GM18498 (cell line): ENCODE measurements around the gene EPS15.
"Not testable (repeated sequence)": the region's sequence is repeated elsewhere in the genome, so short reads cannot be mapped to it uniquely, and the experiment has no call there.

Experiments used
- ATAC-seq: cut with Tn5 transposase; IDR thresholded peaks from one replicate; pipeline ENCODE4 v1.9.1; 2021; ENCODE audit warnings: mild to moderate bottlenecking, moderate library complexity; ENCODE audit not compliant: unreplicated experiment

The EPS15 gene

DNA sequence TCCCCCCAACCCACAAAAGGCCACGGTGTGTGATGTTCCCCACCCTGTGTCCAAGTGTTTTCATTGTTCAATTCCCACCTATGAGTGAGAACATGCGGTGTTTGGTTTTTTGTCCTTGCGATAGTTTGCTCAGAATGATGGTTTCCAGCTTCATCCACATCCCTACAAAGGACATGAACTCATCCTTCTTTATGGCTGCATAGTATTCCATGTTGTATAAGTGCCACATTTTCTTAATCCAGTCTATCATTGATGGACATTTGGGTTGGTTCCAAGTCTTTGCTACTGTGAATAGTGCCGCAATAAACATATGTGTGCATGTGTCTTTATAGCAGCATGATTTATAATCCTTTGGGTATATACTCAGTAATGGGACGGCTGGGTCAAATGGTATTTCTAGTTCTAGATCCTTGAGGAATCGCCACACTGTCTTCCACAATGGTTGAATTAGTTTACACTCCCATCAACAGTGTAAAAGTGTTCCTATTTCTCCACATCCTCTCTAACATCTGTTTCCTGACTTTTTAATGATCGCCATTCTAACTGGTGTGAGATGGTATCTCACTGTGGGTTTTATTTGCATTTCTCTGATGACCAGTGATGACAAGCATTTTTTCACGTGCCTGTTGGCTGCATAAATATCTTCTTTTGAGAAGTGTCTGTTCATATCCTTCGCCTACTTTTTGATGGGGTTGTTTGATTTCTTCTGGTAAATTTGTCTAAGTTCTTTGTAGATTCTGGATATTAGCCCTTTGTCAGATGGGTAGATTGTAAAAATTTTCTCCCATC lies 44.0 kb downstream of the EPS15 start:
- not testable (repeated sequence) for ATAC-seq

DNA sequence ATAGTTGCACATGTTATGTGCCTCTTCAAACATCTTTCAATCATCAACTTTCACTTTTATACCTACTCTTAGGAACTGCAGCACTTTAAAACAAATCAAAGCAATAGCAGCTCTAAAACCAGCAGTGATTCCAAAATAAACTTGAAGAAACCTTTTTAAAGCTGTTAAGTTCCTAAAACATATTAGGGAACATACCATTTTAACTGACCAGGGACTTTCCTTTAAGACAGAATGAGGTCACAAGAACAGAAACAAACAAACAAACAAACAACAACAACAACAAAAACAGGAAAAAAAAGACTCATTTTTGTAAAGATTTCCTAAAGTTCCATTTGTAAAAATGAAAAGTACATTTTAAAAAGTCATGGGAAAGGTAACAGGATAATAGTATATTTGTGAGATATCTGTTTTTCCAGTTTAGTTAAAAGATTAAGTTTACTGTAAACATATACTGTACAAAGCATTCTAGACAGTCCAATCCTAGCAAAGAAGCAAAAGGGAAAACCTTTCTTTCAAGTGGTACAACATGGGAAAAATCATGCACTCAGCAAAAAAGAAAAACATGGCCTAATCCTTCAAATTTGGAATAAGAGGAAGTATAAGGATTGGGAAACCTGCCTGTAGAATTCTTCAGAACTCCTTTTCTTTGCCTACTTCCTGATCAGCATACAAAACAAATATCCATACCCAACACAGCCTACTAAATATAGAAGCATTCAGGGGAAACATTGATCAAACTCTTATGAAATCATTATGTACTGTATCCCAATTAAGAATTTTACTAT lies 45.5 kb downstream of the EPS15 start:
- ATAC-seq = no peak

DNA sequence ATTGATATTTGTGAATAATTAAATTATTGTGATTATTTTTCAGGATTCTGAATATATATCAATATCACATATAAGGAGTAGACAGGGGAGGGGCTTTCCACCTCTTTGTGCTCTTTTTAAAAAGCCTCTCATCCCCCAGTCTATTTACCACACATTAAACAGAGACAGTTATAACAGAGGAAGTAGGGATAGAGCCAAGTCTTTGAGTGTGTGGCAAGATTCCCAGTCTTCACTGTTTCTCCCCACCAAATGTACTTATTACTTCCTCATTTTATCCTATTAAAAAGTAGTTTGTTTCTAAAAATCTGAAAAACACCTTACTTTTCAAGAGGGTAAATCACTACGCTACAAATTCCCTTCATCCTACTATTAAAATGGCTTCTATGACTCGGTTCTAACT lies 46.7 kb downstream of the EPS15 start:
- no peak for ATAC-seq

DNA sequence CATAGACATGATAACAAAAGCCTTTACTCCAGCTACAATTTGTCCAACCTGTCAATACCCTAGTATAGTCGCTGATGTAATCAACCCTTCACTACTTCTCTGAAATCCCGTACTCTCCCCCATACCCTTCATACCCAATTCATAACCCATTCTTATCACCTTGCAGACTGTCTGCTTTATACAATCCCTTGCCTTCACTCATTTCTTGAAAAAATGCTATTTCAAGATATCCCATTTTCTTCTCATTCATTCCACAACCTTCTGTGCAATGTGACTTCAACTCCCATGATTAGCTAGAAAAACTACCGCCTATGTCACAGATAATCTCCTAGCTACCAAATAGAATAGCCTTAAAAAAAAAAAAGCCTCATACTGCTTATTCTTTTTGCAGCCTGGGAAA lies 49.5 kb downstream of the EPS15 start:
- ATAC-seq = no peak

DNA sequence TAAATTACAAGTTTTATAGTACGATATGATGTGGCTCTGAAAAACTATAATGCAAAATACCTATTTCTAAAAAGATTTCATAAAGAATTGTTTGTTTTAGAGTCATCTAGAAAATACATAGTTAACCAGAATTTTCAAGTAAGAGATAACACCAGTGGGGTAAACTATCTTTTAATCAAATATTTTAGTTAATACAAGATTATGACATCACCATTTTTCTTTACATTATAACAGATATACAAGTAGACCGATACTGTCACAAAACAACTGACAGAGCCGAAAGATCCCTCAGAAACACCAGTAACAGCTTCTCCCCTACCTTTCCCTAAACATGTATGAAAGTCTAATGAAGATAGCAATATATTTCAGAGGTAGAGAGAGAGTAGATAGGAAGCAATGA lies 54.2 kb downstream of the EPS15 start:
- no peak for ATAC-seq

DNA sequence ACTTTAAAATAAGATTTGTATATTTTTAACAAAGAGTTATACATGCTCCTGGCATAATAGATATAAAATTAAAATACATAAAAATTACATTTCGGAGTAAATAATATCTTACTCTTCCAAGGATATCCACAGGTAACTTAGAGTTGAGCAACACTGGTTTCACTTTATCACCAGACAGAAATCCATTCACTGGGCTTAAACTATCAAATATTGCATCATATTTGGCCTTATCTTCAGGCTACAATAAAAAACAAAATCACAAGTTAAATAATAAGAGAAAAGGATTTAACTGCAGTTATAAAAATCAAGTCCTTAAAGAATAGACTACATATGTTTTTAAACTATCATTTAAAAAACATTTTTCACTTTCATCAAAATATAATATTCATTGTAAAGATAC lies 55.5 kb downstream of the EPS15 start:
- ATAC-seq = no peak

DNA sequence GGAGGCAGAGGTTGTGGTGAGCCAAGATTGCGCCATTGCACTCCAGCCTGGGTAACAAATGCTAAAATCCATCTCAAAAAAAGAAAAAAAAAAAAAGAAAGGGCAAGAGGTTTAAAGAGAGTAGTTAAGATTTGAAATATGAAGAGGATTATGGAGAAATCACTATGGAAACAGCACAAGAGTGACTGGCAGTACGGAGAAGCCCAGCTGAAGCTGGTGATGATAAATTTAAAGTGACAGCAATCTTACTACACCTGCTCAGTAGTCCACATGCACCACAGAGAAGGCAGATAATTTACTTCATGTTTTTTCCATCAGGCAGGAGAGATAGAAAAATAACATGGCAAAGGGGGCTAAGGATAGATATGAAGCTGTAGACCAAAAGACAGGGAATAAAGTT lies 56.8 kb downstream of the EPS15 start:
- not testable (repeated sequence) for ATAC-seq

DNA sequence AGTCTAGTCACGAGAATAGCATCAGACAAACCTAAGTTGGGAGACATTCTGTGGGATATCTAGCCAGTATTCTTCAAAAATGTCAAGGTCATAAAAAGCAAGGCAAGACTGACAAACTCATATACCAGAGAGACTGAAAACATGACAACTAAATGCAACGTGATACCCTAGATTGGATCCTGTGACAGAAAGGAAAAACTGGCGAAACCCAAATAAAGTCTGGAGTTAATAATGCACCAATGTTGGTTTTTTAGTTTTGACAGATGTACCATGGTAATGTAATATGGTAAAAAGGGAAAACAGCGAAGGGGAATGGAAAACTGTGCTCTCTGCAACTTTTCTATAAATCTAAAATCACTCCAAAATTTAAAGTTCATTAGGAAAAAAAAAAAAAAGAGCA lies 64.5 kb downstream of the EPS15 start:
- ATAC-seq = no peak

DNA sequence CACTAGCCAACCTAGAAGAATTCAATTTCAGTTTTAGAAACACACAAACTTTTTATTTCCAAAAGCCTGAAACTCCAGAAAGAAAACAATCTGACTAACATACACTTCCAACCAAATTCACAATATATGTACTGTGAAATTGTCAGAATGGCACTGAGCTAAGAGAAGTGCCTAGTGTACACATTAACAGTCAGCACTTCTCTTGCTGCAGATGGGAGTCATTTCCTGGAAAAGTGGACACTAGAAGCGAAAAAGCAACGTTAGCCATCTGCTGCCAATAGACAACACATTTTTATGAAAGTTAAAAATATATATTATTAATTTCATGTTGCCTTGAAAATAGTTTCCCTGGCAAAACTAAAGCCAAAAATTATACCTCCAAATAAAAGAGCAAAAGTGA lies 66.1 kb downstream of the EPS15 start:
- no peak for ATAC-seq

DNA sequence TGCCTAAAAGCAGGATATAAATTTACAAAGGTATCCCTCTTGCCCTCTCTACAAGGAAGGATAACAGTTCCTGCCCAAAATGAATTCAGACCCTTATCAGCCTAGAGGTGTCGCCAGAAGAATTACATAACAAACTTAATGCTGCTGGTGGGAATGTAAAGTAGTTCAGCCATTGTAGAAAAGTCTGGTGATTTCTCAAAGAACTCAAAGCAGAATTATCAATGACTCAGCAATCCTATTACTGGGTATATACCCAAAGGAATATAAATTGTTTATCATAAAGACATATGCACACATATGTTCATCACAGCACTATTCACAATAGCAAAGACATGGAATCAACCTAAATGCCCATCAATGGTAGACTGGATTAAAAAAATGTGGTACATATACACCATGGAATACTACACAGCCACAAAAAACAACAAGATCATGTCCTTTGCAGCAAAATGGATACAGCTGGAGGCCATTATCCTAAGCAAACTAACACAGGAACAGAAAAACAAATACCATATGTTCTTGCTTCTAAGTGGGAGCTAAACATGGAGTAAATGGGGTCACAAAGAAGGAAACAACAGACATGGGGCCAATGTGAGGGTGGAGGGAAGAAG lies 70.1 kb downstream of the EPS15 start:
- ATAC-seq = not testable (repeated sequence)

DNA sequence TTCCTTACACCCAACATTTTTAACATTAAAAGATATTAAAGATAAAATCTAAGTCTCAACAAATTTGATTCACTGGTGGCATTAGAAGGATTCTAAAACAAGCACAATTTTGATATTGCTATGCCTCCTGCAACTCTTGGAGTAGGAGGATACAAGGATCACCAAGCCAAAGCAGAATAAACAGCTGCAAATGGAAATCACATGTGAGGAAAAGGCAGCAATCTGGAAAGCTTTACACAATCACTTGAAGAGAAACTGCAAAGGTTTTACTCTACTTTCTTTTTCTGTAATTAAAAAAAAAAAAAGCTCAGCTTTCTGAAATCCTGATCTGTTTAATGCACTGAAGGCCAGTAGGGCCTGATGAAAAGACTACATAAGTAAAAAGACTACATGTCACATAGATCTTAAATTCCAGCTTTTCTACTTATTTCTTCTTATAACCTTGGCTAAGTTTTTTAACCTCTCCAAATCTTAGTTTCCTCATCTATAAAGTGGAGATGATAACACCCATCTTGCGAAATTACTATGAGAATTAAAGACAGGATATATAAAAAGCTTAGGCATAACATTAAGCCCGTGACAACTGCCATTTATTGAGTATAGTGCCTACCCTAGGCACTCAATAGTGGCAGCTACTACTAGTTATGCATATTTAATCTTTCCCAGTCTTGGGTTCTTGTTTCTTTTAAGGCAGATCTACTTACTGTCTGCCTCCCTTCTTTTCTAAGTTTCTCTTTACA lies 73.5 kb downstream of the EPS15 start:
- no peak for ATAC-seq

DNA sequence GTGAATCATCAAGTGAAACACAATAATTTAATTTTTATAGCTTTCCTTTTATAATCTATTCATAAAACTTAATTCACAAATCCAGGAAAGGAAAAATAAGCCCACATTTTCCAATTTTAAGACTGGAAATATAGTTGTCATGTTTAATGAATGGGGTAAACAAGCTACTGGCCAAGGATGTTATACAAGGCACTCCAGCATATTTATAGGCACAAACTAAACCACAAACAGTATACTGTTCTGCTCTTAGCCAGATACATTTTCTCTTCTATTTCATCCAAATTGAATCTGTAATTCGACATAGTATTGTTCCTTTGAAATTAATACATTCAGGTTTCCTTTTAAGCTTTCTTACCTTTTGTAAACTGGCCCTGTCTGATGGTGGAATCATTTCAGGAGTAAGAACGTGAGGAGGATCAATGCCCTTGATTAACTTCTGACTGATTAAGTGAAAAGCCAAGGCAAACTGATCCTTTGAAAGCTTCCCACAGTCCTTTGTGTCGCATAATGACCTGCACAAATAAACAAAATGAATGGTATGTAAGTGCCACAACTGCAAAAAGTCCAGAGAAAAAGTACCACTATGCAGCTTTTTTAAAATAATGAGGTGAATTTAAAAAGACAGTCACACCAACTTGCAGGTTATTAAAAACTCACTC lies 74.4 kb downstream of the EPS15 start:
- ATAC-seq = no peak

DNA sequence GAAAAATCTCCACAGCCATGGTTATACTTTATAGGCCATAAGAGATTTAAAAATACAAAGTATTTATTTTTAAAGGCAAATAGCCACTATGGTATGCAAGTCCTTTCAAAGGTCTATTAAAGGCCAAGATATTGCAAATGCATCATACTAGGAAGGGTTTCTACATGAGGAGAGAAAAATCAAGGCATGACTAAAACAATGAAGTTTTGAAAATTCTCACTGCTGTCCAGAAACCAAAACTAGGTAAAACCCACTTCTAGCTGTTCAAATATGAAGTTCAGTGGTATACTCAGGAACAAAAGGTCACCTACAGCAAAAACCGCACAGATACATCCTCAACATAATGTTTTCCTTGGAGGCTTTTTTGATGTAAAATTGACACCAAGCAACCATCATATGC lies 75.0 kb downstream of the EPS15 start:
- ATAC-seq = peak; percentile 42

DNA sequence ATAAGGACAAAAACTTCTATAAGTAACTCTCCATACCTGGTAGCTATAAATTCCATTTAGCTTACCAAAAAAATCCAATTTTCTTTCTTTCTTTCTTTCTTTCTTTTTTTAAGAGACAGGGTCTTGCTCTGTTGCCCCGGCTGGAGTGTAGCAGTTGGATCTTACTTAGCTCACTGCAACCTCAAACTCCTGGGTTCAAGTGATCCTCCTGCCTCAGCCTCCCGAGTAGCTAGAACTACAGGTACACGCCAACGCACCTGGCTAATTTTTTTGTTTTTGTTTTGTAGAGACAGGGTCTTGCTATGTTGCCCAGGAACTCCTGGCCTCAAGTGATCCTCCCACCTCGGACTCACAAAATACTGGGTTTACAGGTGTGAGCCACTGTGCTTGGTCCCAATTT lies 75.5 kb downstream of the EPS15 start:
- ATAC-seq = no peak

DNA sequence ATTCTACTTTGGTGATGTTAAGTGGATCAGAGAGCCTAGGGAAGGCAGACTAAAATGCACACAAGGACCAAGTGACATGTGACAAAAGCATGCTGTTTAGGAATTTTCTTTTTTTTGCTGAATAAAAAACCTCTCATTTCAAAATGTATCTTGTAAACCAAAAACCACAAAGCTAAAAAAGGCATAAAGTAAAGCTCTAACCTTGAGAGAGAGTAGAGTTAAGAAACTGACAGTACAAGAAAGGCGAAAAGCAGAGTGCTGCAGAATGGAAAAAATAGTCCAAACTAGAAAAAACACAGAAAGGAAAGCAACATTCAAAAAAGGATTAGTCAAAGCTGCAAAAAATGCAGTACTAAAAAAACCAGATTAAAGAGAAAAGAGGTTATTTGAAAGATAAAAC lies 76.5 kb downstream of the EPS15 start:
- no peak for ATAC-seq

DNA sequence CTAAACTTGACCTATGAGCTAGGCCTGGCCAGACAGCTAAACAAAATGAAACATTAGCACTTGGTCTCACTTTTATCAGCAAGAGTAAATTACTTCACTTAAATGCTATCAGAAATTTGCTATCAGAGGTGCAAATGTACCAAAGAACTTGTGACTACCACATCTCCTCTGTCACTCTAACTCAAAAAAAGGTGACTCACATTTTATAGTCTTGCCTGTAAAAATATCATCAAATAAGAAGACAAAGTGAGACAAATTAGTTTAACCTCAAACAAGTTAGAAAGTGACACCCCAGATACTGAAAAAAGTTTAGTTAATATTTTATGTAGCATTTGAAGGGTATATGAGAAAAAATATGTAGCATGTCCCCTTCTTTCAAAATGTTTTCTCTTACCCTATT lies 76.9 kb downstream of the EPS15 start:
- ATAC-seq = no peak

DNA sequence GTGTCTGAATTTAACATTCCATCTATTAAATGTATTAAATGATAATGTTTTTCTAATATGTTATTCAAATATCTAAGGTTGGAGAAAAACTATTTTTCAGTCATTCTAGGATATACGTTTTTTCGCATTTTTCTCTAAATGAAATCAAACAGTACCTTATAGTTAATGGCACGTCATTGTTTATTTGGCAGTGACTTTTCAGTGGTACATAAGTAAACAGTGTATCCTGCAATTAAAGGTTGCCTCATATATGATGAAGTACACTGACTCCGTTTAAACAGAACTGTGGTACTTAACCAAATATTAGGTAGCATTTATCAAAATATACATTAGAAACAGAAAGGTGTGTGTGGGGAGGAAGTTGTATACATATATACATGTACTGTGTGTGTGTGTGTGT lies 79.2 kb downstream of the EPS15 start:
- ATAC-seq = no peak

DNA sequence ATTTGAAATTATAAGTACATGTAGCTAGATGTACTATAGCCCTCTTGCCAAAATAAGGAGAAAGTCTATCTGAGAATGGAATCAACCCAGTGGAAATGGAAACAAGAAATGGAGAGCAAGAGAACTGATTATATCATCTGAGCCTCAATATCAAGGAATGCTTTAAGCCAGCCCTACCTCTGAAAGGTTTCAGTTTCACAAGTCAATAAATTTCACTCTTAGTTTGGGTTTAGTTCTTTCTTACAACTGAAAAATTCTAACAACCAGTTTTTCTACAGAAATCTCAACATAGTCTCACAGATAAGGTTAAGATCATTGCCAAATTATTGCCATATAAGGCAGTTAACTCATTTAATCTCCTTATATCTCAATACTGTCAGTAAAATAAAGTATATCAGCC lies 80.0 kb downstream of the EPS15 start:
- ATAC-seq = no peak

DNA sequence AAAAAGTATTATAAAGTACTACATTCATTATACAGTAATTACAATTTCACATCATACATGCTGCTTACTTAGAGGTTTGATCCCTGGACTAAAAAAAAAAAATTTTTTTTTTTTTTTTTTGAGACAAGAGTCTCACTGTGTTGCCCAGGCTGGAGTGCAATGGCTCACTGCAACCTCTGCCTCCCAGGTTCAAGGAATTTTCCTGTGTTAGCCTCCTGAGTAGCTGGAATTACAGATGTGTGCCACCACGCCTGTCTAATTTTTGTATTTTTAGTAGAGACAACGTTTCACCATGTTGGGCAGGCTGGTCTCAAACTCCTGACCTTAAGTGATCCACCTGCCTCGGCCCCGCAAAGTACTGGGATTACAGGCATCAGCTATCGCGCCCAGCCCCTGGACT lies 81.7 kb downstream of the EPS15 start:
- not testable (repeated sequence) for ATAC-seq

DNA sequence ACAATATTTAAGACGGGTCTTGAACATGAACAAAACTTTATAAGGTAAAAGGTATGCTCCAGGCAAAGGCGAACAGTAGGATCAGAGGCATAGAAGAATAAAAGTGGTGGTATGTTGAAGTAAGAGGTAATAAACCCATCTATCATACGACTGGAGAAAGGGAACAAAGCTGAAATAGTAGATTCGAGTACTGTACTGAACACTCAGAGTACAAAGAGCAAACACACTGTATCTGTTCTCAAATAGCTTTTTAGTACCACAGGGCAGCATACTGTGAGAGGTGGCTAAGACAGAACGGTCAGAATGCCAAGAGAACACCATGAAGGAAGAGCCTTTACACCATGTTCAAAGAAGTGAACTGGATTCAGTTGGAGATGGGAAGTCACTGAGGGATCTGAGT lies 83.2 kb downstream of the EPS15 start:
- ATAC-seq = no peak
